Hematopoietic multipotent progenitor cell treated with erythropoietin and hydrocortisone succinate and interleukin-3 and kit ligand, for 6 days (in vitro differentiated cells): ENCODE results near the gene COL19A1.
"Not testable (repeated sequence)": the region's sequence is repeated elsewhere in the genome, so short reads cannot be mapped to it uniquely, and the experiment has no call there.

Source experiments
- DNase-seq: peaks from one replicate; pipeline ENCODE4 v3.0.0-alpha.2; 2015

Gene COL19A1

GRCh38 chr6:69866770-69867638 lies 648 bp downstream of the COL19A1 start:
- peak; percentile 57 for DNase-seq

- DNase-seq, result no peak
Observed at GRCh38 chr6:69867639-69867976, 1.3 kb downstream of the COL19A1 start.

GRCh38 chr6:69868252-69868804 lies 2.0 kb downstream of the COL19A1 start:
- DNase-seq, result peak; percentile 1

- DNase-seq, result no peak
Observed at GRCh38 chr6:69868961-69869360, 2.6 kb downstream of the COL19A1 start.

GRCh38 chr6:69871107-69871506 lies 4.8 kb downstream of the COL19A1 start:
- DNase-seq, result no peak

GRCh38 chr6:69873291-69873690 lies 6.9 kb downstream of the COL19A1 start:
- no peak for DNase-seq

GRCh38 chr6:69875715-69876114 lies 9.4 kb downstream of the COL19A1 start:
- no peak for DNase-seq

GRCh38 chr6:69878795-69879194 lies 12.4 kb downstream of the COL19A1 start:
- no peak for DNase-seq

GRCh38 chr6:69880601-69881000 lies 14.2 kb downstream of the COL19A1 start:
- DNase-seq, result no peak

GRCh38 chr6:69881322-69882151 lies 15.2 kb downstream of the COL19A1 start:
- DNase-seq, result peak; percentile 3

- no peak for DNase-seq
Observed at GRCh38 chr6:69883551-69883950, 17.2 kb downstream of the COL19A1 start.

GRCh38 chr6:69884231-69884630 lies 17.9 kb downstream of the COL19A1 start:
- DNase-seq, result no peak

GRCh38 chr6:69887026-69887425 lies 20.7 kb downstream of the COL19A1 start:
- DNase-seq, result no peak

- DNase-seq, result no peak
Observed at GRCh38 chr6:69887714-69888345, 21.5 kb downstream of the COL19A1 start.

GRCh38 chr6:69888482-69889233 lies 22.3 kb downstream of the COL19A1 start:
- DNase-seq, result no peak

- DNase-seq, result not testable (repeated sequence)
Observed at GRCh38 chr6:69889234-69889974, 23.0 kb downstream of the COL19A1 start.

- DNase-seq, result not testable (repeated sequence)
Observed at GRCh38 chr6:69892561-69892960, 26.2 kb downstream of the COL19A1 start.

- not testable (repeated sequence) for DNase-seq
Observed at GRCh38 chr6:69893266-69893665, 26.9 kb downstream of the COL19A1 start.

GRCh38 chr6:69894578-69895347 lies 28.4 kb downstream of the COL19A1 start:
- no peak for DNase-seq

- no peak for DNase-seq
Observed at GRCh38 chr6:69895396-69895795, 29.0 kb downstream of the COL19A1 start.

- no peak for DNase-seq
Observed at GRCh38 chr6:69900869-69901268, 34.5 kb downstream of the COL19A1 start.
